ENCODE measurements around the gene TMEM167B. TPM values are rescaled to one million over a fixed set of nuclear protein-coding genes. Genes with fewer than 3 reads are reported as not detected.

The TMEM167B gene
- total RNA-seq, 1 donor from 2014 or later = 22.1 TPM

GRCh38 chr1:109104364-109105151 lies 14.0 kb downstream of the TMEM167B start:
- Histone ChIP-seq H3K4me3 (no peak overlapping the region), H3K79me2 (ENCODE audit: low read depth) (peaks cover 22% of the 10 kb centered on the region), H3K27me3 (peaks cover 22% of the 10 kb centered on the region), H4K20me1 (ENCODE audit: low read depth) (peaks cover 8% of the 10 kb centered on the region), H3F3A (ENCODE audit: low read depth) (peaks cover 27% of the 10 kb centered on the region), H3K27ac (no peak overlapping the region), H3K4me2 (no peak overlapping the region), H2AFZ (replicated peaks) (no peak overlapping the region), H3K36me3 (no peaks in the 10 kb centered on the region), H3K4me1 (peaks cover 8% of the 10 kb centered on the region), H3K9me3 (ENCODE audit: low read depth) (no peaks in the 10 kb centered on the region), H3K9ac (no peak overlapping the region)
- Mint-ChIP-seq H3K9me3 (no peaks in the 10 kb centered on the region), H3K27me3 (ENCODE audit: insufficient read depth, low read depth) (peaks cover 8% of the 10 kb centered on the region), H3K4me3 (no peak overlapping the region), H3K36me3 (peaks cover 16% of the 10 kb centered on the region), H3K27ac (peak overlapping the region; percentile 32), H3K4me1 (peaks cover 10% of the 10 kb centered on the region)
- TF ChIP-seq EZH2 (IDR thresholded peaks at IDR 0.05) = no peak
- DNase-seq (ENCODE audit: low spot score) = no peak

DNA sequence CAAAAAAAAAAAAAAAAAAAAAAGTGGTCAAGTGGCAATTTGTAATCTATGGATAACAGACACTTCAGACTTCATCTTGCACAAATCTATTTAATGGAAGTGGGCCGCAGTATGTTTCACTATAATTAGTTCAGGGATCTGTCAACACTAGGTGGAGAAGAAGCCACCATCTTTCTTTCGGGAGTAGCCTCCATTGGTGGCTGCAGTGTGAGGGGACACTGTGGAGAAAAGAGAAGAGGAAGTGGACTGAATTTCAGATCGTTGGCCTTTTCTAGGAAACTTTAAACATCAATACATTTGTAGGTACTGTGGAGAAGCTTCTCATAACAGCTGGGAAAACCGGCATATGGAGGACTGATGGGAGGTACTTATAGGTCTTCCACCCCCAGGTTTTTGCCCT lies 15.3 kb downstream of the TMEM167B start:
- Mint-ChIP-seq H3K27me3 (ENCODE audit: insufficient read depth, low read depth) (peaks cover 6% of the 10 kb centered on the region), H3K4me1 (peaks cover 7% of the 10 kb centered on the region)
- H3K4me2 ChIP-seq = no peak overlapping the region

GRCh38 chr1:109107785-109108184 lies 17.2 kb downstream of the TMEM167B start:
- peaks cover 13% of the 10 kb centered on the region for H3K27me3 Mint-ChIP-seq (ENCODE audit: insufficient read depth, low read depth)
- Histone ChIP-seq H3K27me3 (peaks cover 54% of the 10 kb centered on the region), H3K4me2 (no peak overlapping the region)

More for the DNA sequence above, 15.3 kb downstream of the TMEM167B start:
- no peak overlapping the region for H3K9ac ChIP-seq
- Mint-ChIP-seq H3K36me3 (peaks cover 16% of the 10 kb centered on the region), H3K9me3 (no peaks in the 10 kb centered on the region), H3K4me3 (no peak overlapping the region), H3K27ac (peak overlapping the region; percentile 57)
- no peaks in the 10 kb centered on the region for H3K9me3 ChIP-seq (ENCODE audit: low read depth)
- no peaks in the 10 kb centered on the region for H3K36me3 ChIP-seq
- H3K79me2 ChIP-seq (ENCODE audit: low read depth) = peaks cover 14% of the 10 kb centered on the region
- H3F3A ChIP-seq (ENCODE audit: low read depth) = peaks cover 25% of the 10 kb centered on the region
- H2AFZ ChIP-seq (replicated peaks) = no peak overlapping the region
- no peak overlapping the region for H3K4me3 ChIP-seq
- H3K4me1 ChIP-seq = peaks cover 6% of the 10 kb centered on the region
- peaks cover 35% of the 10 kb centered on the region for H3K27me3 ChIP-seq
- TF ChIP-seq CTCF (IDR thresholded peaks at IDR 0.05) = no peak
- TF ChIP-seq EZH2 (IDR thresholded peaks at IDR 0.05) = no peak
- TF ChIP-seq EZH2phosphoT487 (IDR thresholded peaks at IDR 0.05) = no peak
- H3K27ac ChIP-seq = no peak overlapping the region
- DNase-seq (ENCODE audit: low spot score) = no peak
- peaks cover 2% of the 10 kb centered on the region for H4K20me1 ChIP-seq (ENCODE audit: low read depth)

More at GRCh38 chr1:109107785-109108184, 17.2 kb downstream of the TMEM167B start:
- Histone ChIP-seq H4K20me1 (ENCODE audit: low read depth) (no peaks in the 10 kb centered on the region), H3K4me3 (no peak overlapping the region), H3K9me3 (ENCODE audit: low read depth) (no peaks in the 10 kb centered on the region), H3K79me2 (ENCODE audit: low read depth) (no peaks in the 10 kb centered on the region), H2AFZ (replicated peaks) (no peak overlapping the region), H3F3A (ENCODE audit: low read depth) (peaks cover 21% of the 10 kb centered on the region), H3K27ac (no peak overlapping the region), H3K4me1 (peaks cover 4% of the 10 kb centered on the region), H3K36me3 (no peaks in the 10 kb centered on the region), H3K9ac (no peak overlapping the region)
- Mint-ChIP-seq H3K36me3 (peaks cover 12% of the 10 kb centered on the region), H3K4me3 (no peak overlapping the region), H3K4me1 (peaks cover 14% of the 10 kb centered on the region), H3K9me3 (no peaks in the 10 kb centered on the region), H3K27ac (no peak overlapping the region)
- DNase-seq (ENCODE audit: low spot score) = no peak
- no peak for TF ChIP-seq EZH2phosphoT487 (IDR thresholded peaks at IDR 0.05)
- no peak for TF ChIP-seq CTCF (IDR thresholded peaks at IDR 0.05)
- no peak for TF ChIP-seq EZH2 (IDR thresholded peaks at IDR 0.05)
